Suprapubic skin (tissue), 4 donors: ENCODE results near the gene SFXN5.

Experiments used
- POLR2A ChIP-seq, 2 donors: fragments of 450-650 bp; IDR thresholded peaks; one replicate each; pipeline ENCODE4 v1.6.1; 2017; ENCODE audit warnings: antibody characterized with exemption in 2 of 2, mild to moderate bottlenecking in 2 of 2, moderate library complexity in 2 of 2
- POLR2AphosphoS5 ChIP-seq, 3 donors: sonication (generic); formaldehyde crosslinking; IDR thresholded peaks; one replicate each; pipeline ENCODE4 v1.6.1; 2017; ENCODE audit warnings: antibody characterized with exemption in 3 of 3
- TF ChIP-seq, protein P1 (sequence below), 2 donors: fragments of 200-600 bp in 1 of 2; fragments of 450-650 bp in 1 of 2; sonication (generic) in 1 of 2; IDR thresholded peaks; one replicate each; pipeline ENCODE4 v1.5.1; 2016 to 2019; ENCODE audit warnings: antibody characterized with exemption in 2 of 2, mild to moderate bottlenecking in 1 of 2, moderate library complexity in 1 of 2

DNA sequence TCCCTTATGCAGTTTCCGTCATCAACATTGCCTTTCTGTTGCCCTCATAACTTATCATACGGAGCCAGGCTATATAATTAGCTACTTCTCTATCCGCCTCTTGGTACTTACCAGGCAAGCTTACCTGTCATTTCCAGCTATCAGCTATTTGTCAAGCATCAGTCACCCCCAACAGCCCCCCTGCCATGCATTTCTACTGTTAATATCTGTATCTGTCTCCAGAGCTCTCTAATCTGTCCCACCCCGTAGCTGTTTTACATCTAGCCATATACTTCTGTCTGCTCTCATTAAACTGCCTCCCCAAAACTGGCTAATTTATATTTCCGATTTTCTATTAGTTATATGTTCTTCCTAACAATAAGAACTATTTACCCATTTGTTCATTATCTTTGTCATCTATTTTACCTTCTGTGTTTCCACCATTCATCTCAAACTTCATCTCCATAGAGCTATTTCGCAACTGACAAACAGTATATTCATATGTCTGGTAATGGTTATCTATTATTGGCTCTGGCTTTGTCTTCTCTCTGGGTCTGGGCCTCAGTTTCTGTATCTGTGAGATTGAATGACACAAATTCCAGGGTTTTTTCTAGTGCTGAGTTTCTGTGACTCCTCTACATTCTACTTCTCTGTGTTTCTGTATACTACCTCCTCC is 144.6 kb downstream of the SFXN5 start:
- TF ChIP-seq, protein P1, sequence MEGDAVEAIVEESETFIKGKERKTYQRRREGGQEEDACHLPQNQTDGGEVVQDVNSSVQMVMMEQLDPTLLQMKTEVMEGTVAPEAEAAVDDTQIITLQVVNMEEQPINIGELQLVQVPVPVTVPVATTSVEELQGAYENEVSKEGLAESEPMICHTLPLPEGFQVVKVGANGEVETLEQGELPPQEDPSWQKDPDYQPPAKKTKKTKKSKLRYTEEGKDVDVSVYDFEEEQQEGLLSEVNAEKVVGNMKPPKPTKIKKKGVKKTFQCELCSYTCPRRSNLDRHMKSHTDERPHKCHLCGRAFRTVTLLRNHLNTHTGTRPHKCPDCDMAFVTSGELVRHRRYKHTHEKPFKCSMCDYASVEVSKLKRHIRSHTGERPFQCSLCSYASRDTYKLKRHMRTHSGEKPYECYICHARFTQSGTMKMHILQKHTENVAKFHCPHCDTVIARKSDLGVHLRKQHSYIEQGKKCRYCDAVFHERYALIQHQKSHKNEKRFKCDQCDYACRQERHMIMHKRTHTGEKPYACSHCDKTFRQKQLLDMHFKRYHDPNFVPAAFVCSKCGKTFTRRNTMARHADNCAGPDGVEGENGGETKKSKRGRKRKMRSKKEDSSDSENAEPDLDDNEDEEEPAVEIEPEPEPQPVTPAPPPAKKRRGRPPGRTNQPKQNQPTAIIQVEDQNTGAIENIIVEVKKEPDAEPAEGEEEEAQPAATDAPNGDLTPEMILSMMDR (IDR thresholded peaks at IDR 0.05) = no peak
- TF ChIP-seq POLR2AphosphoS5 (IDR thresholded peaks at IDR 0.05) = no peak
- TF ChIP-seq POLR2A (IDR thresholded peaks at IDR 0.05) = no peak
